BJ (cell line): ENCODE data around the gene HEATR5A. TPM values are rescaled to one million over a fixed set of nuclear protein-coding genes. Genes with fewer than 3 reads are reported as not detected.

Source experiments
- CTCF ChIA-PET: fragments of 350-600 bp; formaldehyde crosslinking; extraction: SDS; loops from one replicate; lab custom pipeline; 2021; ENCODE audit warnings: antibody characterized with exemption, inconsistent platforms; lab: Yijun Ruan, JAX
- POLR2A ChIA-PET: fragments of 300-600 bp; sonication (Branson Sonifier 250); formaldehyde crosslinking; extraction: SDS; loops from one replicate; lab custom pipeline; 2021; ENCODE audit warnings: antibody characterized with exemption; lab: Charles Lee
- DNase-seq: peaks from one replicate; pipeline ENCODE4 v3.0.0-alpha.2; 2011; ENCODE audit warnings: low read depth
- H3K27me3 ChIP-seq: 2 replicates; pipeline ENCODE4 v1.6.0; 2011; ENCODE audit warnings: low read length; ENCODE audit not compliant: control insufficient read depth, insufficient read depth
- H3K36me3 ChIP-seq: 2 replicates; pipeline ENCODE4 v1.5.1; 2011; ENCODE audit warnings: low read length; ENCODE audit not compliant: control insufficient read depth, insufficient read depth
- H3K4me3 ChIP-seq: 2 replicates; pipeline ENCODE4 v1.5.1; 2011; ENCODE audit warnings: low read depth, mild to moderate bottlenecking, control low read depth, low read length
- CTCF ChIP-seq: IDR thresholded peaks from 2 replicates; pipeline ENCODE4 v1.5.1; 2011; ENCODE audit warnings: low read depth, mild to moderate bottlenecking, control low read depth, inconsistent platforms, low read length, moderate library complexity; ENCODE audit not compliant: insufficient read depth
- polyA plus RNA-seq: library from polyadenylated mRNA; depleted of rRNA; stranded (reverse); fragments of >200 nt; gene quantifications from 2 replicates; pipeline ENCODE4 v1.2.3, GENCODE V29; 2011

Gene HEATR5A
- polyA plus RNA-seq, 1 experiment: 34.3 TPM

- Histone ChIP-seq H3K27me3 (no peaks in the 10 kb centered on the region), H3K36me3 (no peaks in the 10 kb centered on the region; the same call in 1 of the 2 replicates), H3K4me3 (peak overlapping the region; percentile 66)
- no peak for DNase-seq
- ChIA-PET POLR2A (interaction anchor here (0.6 to 1.0 kb wide), 3 partner anchors 10 to 778 kb away, joined by 3 read pairs; no protein-coding TSS in a partner anchor), CTCF (interaction anchor here (1.1 to 1.2 kb wide), 3 partner anchors 10 to 1067 kb away, joined by 3 read pairs; partner anchors contain the start of gene HECTD1)
- TF ChIP-seq CTCF: no peak
Observed at GRCh38 chr14:31457665-31458659, 37.6 kb upstream of the HEATR5A start.

- Histone ChIP-seq H3K36me3 (no peaks in the 10 kb centered on the region; the same call in 1 of the 2 replicates), H3K27me3 (no peaks in the 10 kb centered on the region), H3K4me3 (peak within 1 kb of the TSS; percentile 66)
- ChIA-PET POLR2A (interaction anchor here (0.5 to 1.0 kb wide), 4 partner anchors 9 to 778 kb away, joined by 3 to 4 read pairs (median 3); no protein-coding TSS in a partner anchor), CTCF (interaction anchor here (1.1 to 1.2 kb wide), 4 partner anchors 9 to 1068 kb away, joined by 3 to 5 read pairs (median 3); partner anchors contain the start of gene HECTD1)
- peak; percentile 66 for DNase-seq
- no peak for TF ChIP-seq CTCF
Observed at GRCh38 chr14:31456841-31457664, 36.7 kb upstream of the HEATR5A start, which contains the start of gene DTD2. Gene DTD2, minus strand, starts transcription at chr14:31457506. Its CDS starts 113 bp downstream, at chr14:31457393.

- ChIA-PET POLR2A (interaction anchor here (0.6 kb wide), 1 partner anchor 250 kb away, joined by 8 read pairs; no protein-coding TSS in a partner anchor), CTCF (interaction anchor here (0.6 to 2.6 kb wide), 18 partner anchors 9 to 243 kb away, joined by 3 to 15 read pairs (median 3); partner anchors contain the start of genes HEATR5A and HECTD1)
- Histone ChIP-seq H3K27me3 (no peaks in the 10 kb centered on the region), H3K36me3 (no peaks in the 10 kb centered on the region; the same call in 1 of the 2 replicates), H3K4me3 (no peak overlapping the region)
- DNase-seq: peak; percentile 12
- TF ChIP-seq CTCF: peak; percentile 55
Observed at GRCh38 chr14:31449971-31450610, 29.7 kb upstream of the HEATR5A start.

- no peak for TF ChIP-seq CTCF
- POLR2A ChIA-PET: no interaction called here
- Histone ChIP-seq H3K36me3 (no peaks in the 10 kb centered on the region; the same call in 1 of the 2 replicates), H3K27me3 (no peaks in the 10 kb centered on the region), H3K4me3 (no peak overlapping the region)
- CTCF ChIA-PET: interaction anchor here (0.9 to 2.6 kb wide), 17 partner anchors 8 to 242 kb away, joined by 3 to 15 read pairs (median 3); partner anchors contain the start of genes HEATR5A and HECTD1
- no peak for DNase-seq
Observed at GRCh38 chr14:31449136-31449535, 28.8 kb upstream of the HEATR5A start.
